ENCODE measurements around the gene LRFN2.

Gene LRFN2

GRCh38 chr6:40558102-40558501 is 29.1 kb downstream of the LRFN2 start:
- no peaks in the 10 kb centered on the region for H3K27me3 ChIP-seq (ENCODE audit: insufficient read depth, low read length, poor library complexity, severe bottlenecking)
- peaks cover 31% of the 10 kb centered on the region for H3K4me1 ChIP-seq (ENCODE audit: insufficient read depth, low read length, poor library complexity, severe bottlenecking)
- H3K36me3 ChIP-seq (ENCODE audit: insufficient read depth, low read length), result peaks cover 9% of the 10 kb centered on the region; the same call in 1 of the 2 replicates
- no peak overlapping the region for H3K4me3 ChIP-seq (ENCODE audit: low read length, poor library complexity, severe bottlenecking)
- H4K20me1 ChIP-seq (ENCODE audit: insufficient read depth, low read length, poor library complexity, severe bottlenecking), result no peaks in the 10 kb centered on the region
- no peaks in the 10 kb centered on the region for H3F3A ChIP-seq (ENCODE audit: low read depth)
- TF ChIP-seq CTCF (conservative IDR thresholded peaks at IDR 0.05; ENCODE audit: low read length), result no peak
- TF ChIP-seq EZH2phosphoT487 (IDR thresholded peaks at IDR 0.05; ENCODE audit: borderline replicate concordance), result no peak
- no peak overlapping the region for H3K4me2 ChIP-seq (ENCODE audit: low read depth, low read length, poor library complexity, severe bottlenecking)
- H2AFZ ChIP-seq (ENCODE audit: low read length), result no peak overlapping the region
- H3K9me2 ChIP-seq (replicated peaks; ENCODE audit: low read depth, low read length), result no peaks in the 10 kb centered on the region
- no peak overlapping the region for H3K9ac ChIP-seq (ENCODE audit: low read depth, low read length, poor library complexity, severe bottlenecking)
- no peaks in the 10 kb centered on the region for H3K9me3 ChIP-seq (ENCODE audit: insufficient read depth, low read depth, low read length)
- peaks cover 70% of the 10 kb centered on the region for H3K79me2 ChIP-seq (ENCODE audit: insufficient read depth, low read length)

- Histone ChIP-seq H3K9me2 (replicated peaks; ENCODE audit: low read depth, low read length) (no peaks in the 10 kb centered on the region), H3K4me1 (ENCODE audit: insufficient read depth, low read length, poor library complexity, severe bottlenecking) (peaks cover 20% of the 10 kb centered on the region), H2AFZ (ENCODE audit: low read length) (no peak overlapping the region), H3K36me3 (ENCODE audit: insufficient read depth, low read length) (peaks cover 9% of the 10 kb centered on the region; the same call in 1 of the 2 replicates), H3K27me3 (ENCODE audit: insufficient read depth, low read length, poor library complexity, severe bottlenecking) (no peaks in the 10 kb centered on the region), H3K9ac (ENCODE audit: low read depth, low read length, poor library complexity, severe bottlenecking) (no peak overlapping the region), H3F3A (ENCODE audit: low read depth) (no peaks in the 10 kb centered on the region), H3K79me2 (ENCODE audit: insufficient read depth, low read length) (peaks cover 62% of the 10 kb centered on the region), H4K20me1 (ENCODE audit: insufficient read depth, low read length, poor library complexity, severe bottlenecking) (no peaks in the 10 kb centered on the region), H3K4me2 (ENCODE audit: low read depth, low read length, poor library complexity, severe bottlenecking) (no peak overlapping the region), H3K4me3 (ENCODE audit: low read length, poor library complexity, severe bottlenecking) (no peak overlapping the region), H3K9me3 (ENCODE audit: insufficient read depth, low read depth, low read length) (no peaks in the 10 kb centered on the region)
- TF ChIP-seq EZH2phosphoT487 (IDR thresholded peaks at IDR 0.05; ENCODE audit: borderline replicate concordance), result no peak
- TF ChIP-seq CTCF (conservative IDR thresholded peaks at IDR 0.05; ENCODE audit: low read length), result no peak
These were observed 30.3 kb downstream of the LRFN2 start for GRCh38 chr6:40556881-40557280.

GRCh38 chr6:40556023-40556422 is 31.1 kb downstream of the LRFN2 start:
- Histone ChIP-seq H3F3A (ENCODE audit: low read depth) (no peaks in the 10 kb centered on the region), H2AFZ (ENCODE audit: low read length) (no peak overlapping the region), H3K4me2 (ENCODE audit: low read depth, low read length, poor library complexity, severe bottlenecking) (no peak overlapping the region), H3K79me2 (ENCODE audit: insufficient read depth, low read length) (peaks cover 55% of the 10 kb centered on the region), H3K36me3 (ENCODE audit: insufficient read depth, low read length) (peaks cover 9% of the 10 kb centered on the region; the same call in 1 of the 2 replicates), H3K9me2 (replicated peaks; ENCODE audit: low read depth, low read length) (no peaks in the 10 kb centered on the region), H3K9ac (ENCODE audit: low read depth, low read length, poor library complexity, severe bottlenecking) (no peak overlapping the region), H4K20me1 (ENCODE audit: insufficient read depth, low read length, poor library complexity, severe bottlenecking) (no peaks in the 10 kb centered on the region), H3K27me3 (ENCODE audit: insufficient read depth, low read length, poor library complexity, severe bottlenecking) (no peaks in the 10 kb centered on the region), H3K4me1 (ENCODE audit: insufficient read depth, low read length, poor library complexity, severe bottlenecking) (peaks cover 20% of the 10 kb centered on the region), H3K9me3 (ENCODE audit: insufficient read depth, low read depth, low read length) (no peaks in the 10 kb centered on the region), H3K4me3 (ENCODE audit: low read length, poor library complexity, severe bottlenecking) (no peak overlapping the region)
- TF ChIP-seq EZH2phosphoT487 (IDR thresholded peaks at IDR 0.05; ENCODE audit: borderline replicate concordance) (no peak), CTCF (conservative IDR thresholded peaks at IDR 0.05; ENCODE audit: low read length) (no peak)

Data from Loucy (cell line).